GM19395 (cell line): Measurements from ENCODE around the gene ZDHHC14.
A peak's percentile ranks its signal among the peaks of the same experiment; 100 is the strongest.
"Not testable (repeated sequence)": the region's sequence is repeated elsewhere in the genome, so short reads cannot be mapped to it uniquely, and the experiment has no call there.

Source experiments
- ATAC-seq: cut with Tn5 transposase; IDR thresholded peaks from one replicate; pipeline ENCODE4 v1.9.1; 2021; ENCODE audit warnings: mild to moderate bottlenecking, moderate library complexity; ENCODE audit not compliant: unreplicated experiment

The ZDHHC14 gene

GRCh38 chr6:157402996-157403685 is 22.2 kb downstream of the ZDHHC14 start:
- no peak for ATAC-seq

DNA sequence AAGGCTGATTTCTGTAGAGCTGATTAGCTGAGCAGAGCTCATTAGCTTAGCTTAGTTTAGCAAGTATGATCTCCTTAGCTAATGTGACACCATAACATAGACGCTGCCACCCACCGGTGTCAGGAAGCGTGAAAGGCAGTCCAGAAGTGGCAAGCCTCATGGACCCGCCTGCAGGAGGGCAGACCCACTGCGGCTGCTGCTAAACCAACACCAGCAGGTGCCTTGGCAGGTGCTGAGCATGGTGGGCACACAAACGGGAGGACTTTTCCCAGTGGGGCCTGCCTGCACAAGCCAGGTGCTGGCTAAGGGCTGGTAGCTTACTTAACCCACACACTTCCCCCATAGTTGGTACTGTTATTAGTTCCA is 22.7 kb downstream of the ZDHHC14 start:
- ATAC-seq: no peak

GRCh38 chr6:157405986-157406385 is 25.0 kb downstream of the ZDHHC14 start:
- no peak for ATAC-seq

DNA sequence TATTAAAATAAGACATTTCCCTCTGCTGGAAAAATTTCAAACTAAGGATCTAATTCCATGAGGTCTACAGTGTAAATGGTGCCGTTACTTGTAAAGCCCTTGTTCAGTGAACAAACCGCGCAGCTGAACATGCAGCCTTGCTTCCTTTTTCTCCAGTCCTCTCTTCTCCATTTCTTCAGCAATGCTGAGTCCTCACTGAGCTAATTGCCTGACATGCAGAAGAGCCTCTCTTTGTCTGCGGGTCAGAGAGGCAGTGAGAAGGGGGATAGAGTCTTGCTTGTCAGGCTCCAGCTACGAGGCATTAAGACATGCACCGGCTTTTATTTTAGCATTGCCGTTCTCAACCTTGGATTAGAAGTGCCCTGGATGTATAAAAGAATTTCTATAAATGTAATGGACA is 25.7 kb downstream of the ZDHHC14 start:
- ATAC-seq: no peak

- ATAC-seq: no peak
Measured at GRCh38 chr6:157407646-157408045, 26.7 kb downstream of the ZDHHC14 start.

DNA sequence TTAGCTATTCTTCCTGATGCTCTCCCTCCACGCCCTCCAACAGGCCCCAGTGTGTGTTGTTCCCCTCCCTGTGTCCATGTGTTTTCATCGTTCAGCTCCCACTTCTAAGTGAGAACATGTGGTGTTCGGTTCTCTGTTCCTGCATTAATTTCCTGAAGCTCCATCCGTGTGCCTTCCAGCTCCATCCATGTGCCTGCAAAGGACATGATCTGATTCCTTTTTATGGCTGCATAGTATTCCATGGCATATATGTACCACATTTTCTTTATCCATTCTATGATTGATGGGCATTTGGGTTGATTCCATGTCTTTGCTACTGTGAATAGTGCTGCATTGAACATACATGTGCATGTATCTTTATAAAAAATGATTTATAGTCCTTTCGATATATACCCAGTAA is 27.4 kb downstream of the ZDHHC14 start:
- not testable (repeated sequence) for ATAC-seq

DNA sequence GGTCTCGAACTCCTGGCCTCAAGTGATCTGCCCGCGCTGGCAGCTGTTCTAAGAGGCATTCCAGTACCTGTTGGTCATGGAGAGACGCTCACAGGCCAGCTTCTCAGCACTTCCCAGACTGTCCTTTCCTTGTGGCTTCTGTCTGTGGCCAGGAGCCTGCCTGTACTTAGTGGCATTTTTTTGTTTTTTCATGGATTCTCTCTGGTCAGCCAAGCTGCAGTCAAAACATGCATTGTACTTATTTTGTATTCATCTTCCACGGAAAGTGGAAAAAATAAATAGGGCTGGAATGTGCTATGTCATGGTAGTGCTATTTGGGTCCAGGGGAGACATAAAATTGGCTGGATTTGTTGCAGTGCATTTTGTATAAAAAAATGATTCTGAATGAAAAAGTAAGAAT is 29.1 kb downstream of the ZDHHC14 start:
- ATAC-seq: no peak

- no peak for ATAC-seq
Measured at GRCh38 chr6:157411368-157411767, 30.4 kb downstream of the ZDHHC14 start.

DNA sequence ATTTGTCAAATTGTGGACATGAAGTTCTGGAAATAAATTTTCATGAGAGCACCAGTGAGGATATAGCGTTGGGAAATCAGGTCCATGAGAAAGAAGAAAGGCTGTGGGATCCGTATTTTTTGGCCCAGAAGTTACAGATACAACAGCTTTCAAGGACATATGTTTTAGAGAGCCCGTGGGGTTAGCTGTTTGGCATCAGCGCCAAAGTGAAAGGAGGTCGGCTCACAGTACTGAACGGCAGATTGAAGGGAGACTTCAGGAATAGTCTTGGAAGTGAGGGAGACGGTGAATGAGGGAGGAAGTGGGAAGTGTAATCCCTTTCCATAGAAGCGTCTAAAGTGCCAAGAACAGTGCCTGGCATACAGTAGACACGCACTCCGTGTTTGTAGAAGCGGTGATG is 31.8 kb downstream of the ZDHHC14 start:
- ATAC-seq: no peak

DNA sequence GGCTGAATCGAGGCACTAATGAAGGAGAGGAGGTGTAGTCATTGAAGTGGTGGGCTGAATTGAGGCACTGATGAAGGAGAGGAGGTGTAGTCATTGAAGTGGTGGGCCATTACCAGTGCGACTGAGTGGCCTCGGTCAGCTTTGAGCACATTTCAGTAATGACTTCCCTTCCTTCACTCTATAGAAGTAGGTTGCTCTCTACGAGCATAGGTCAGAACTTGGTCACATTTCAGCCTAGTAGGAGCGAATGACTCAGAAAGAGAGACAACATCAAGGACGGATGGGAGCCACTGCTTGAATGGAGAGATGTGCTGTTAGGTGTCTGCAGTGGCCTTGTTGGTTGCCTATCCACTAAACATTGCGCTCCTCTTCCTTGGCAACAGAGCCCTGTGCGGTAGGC is 39.5 kb downstream of the ZDHHC14 start:
- no peak for ATAC-seq

DNA sequence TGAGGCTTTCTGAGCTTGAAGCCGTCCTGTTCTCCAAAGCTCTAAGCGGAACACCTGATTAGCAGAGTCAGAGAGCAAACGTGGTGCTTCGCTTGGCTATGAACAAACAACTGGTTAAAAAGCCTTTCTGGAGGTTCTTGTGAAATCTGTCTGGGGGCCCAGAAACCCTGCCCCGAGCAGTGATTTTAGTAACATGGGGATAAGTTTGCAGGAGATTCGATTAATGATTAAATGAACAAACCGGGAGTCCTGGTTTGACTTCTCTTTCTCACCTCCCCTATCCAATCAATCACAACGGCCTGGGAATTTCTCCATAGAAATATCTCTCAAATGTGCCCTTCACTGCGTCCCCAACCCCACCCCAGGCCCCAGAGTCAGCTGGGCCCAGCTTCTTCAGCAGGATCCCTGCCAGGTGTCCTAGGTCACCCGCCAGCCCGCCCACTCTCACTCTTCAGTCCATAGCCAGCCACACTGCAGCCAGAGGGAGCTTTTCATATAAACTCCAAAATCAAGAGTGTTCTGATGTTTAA is 43.6 kb downstream of the ZDHHC14 start:
- ATAC-seq: no peak

DNA sequence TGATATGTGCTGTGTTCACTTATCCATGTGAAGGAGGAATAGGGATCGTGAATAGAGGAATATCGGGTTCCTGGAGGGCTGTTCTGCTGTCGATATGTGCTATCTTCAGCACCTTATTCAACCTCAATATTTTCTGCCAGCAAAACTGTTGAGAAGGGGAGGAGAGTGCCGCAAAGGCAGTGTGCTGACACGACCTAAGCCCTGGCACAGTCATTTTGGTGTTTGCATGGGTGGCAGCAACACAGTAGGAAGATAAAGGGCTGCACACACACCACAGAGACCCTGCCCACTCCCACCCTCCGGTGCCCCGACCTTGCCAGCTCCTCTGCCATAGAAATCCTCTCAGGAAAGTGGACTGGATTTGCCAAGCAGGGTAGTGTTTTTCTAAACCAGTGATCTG is 47.0 kb downstream of the ZDHHC14 start:
- ATAC-seq: no peak

- ATAC-seq: no peak
Measured at GRCh38 chr6:157428427-157429202, 47.6 kb downstream of the ZDHHC14 start.

DNA sequence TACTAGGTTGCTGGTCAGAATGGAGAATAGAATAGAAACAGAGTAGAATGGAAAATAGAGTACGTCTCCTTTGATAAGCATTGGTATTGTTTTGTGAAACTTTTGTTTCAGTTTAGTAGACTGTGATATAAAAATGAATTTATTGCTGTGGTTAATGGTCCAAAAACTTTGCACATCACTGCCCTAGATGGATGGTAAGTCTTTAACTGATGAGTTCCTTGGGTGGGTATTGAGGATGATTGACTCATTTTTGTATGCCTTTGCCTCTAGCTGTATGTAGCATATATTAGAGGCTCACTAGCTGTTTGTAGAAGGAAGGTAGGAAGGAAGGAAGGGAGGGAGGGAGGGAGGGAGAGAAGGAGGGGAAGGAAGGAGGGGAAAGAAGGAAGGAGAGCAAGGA is 48.3 kb downstream of the ZDHHC14 start:
- ATAC-seq: no peak

- peak; percentile 68 for ATAC-seq
Measured at GRCh38 chr6:157430834-157431233, 49.8 kb downstream of the ZDHHC14 start.

- ATAC-seq: no peak
Measured at GRCh38 chr6:157432231-157432891, 51.4 kb downstream of the ZDHHC14 start.

- ATAC-seq: no peak
Measured at GRCh38 chr6:157432892-157433265, 51.9 kb downstream of the ZDHHC14 start.

- ATAC-seq: no peak
Measured at GRCh38 chr6:157433678-157434081, 52.7 kb downstream of the ZDHHC14 start.

- no peak for ATAC-seq
Measured at GRCh38 chr6:157434349-157435033, 53.5 kb downstream of the ZDHHC14 start.

GRCh38 chr6:157436219-157436943 is 55.4 kb downstream of the ZDHHC14 start:
- ATAC-seq: no peak

DNA sequence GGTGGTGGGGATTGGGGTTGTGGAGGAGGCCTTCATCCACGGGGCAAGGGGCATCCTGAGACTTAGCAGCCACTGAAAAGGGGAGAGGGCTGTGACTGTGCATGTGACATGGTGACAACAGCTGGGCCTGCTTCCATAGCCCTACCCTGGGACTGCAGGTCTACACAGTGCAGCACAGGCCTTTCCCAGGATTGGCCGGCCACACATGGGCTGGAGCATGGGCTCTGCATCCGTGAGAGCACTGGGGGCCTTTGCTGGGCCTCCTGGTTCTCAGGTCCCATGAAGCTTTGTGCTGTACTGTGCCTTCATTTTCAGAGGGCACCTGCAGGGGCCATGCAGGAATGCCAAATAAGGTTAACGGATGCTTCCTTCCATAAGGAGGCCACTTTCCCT is 56.0 kb downstream of the ZDHHC14 start:
- no peak for ATAC-seq
